SK-N-MC (cell line): Measurements from ENCODE around the gene DGUOK.
A peak's percentile ranks its signal among the peaks of the same experiment; 100 is the strongest.
"Not testable (repeated sequence)": the region's sequence is repeated elsewhere in the genome, so short reads cannot be mapped to it uniquely, and the experiment has no call there.

Experiments
- DNase-seq: peaks from one replicate; pipeline ENCODE4 v3.0.0-alpha.2; 2011; ENCODE audit warnings: low read depth, low spot score
- H3K27ac ChIP-seq: fragments of 200-600 bp; sonication (generic); 2 replicates; pipeline ENCODE4 v1.5.1; 2016; ENCODE audit warnings: mixed run types
- H3K36me3 ChIP-seq: fragments of 200-600 bp; sonication (generic); 2 replicates; pipeline ENCODE4 v1.6.1; 2017; ENCODE audit warnings: antibody characterized with exemption, low read length, mixed read lengths; ENCODE audit not compliant: insufficient read depth
- H3K4me3 ChIP-seq: fragments of 200-600 bp; sonication (generic); 2 replicates; pipeline ENCODE4 v1.5.1; 2016
- H3K9ac ChIP-seq: fragments of 200-600 bp; sonication (generic); 2 replicates; pipeline ENCODE4 v1.8.0; 2017; ENCODE audit warnings: mixed run types, mixed read lengths; ENCODE audit not compliant: insufficient read length
- H3K9me3 ChIP-seq: fragments of 200-600 bp; sonication (generic); 2 replicates; pipeline ENCODE4 v1.6.1; 2017; ENCODE audit warnings: low read depth, mild to moderate bottlenecking, antibody characterized with exemption, low read length, moderate library complexity, mixed read lengths
- EZH2 ChIP-seq: fragments of 200-600 bp; sonication (generic); IDR thresholded peaks from one replicate; pipeline ENCODE4 v1.6.1; 2017; ENCODE audit warnings: antibody characterized with exemption
- FOXP2 ChIP-seq: optimal IDR thresholded peaks from 2 replicates; pipeline ENCODE3; 2011; ENCODE audit warnings: mild to moderate bottlenecking, moderate library complexity; ENCODE audit not compliant: insufficient read depth; ENCODE audit errors: extremely low read length, control extremely low read depth
- POLR2AphosphoS5 ChIP-seq: IDR thresholded peaks from 2 replicates; pipeline ENCODE4 v1.6.1; 2012; ENCODE audit warnings: mild to moderate bottlenecking, low read depth, low read length, borderline replicate concordance

DGUOK gene

DNA sequence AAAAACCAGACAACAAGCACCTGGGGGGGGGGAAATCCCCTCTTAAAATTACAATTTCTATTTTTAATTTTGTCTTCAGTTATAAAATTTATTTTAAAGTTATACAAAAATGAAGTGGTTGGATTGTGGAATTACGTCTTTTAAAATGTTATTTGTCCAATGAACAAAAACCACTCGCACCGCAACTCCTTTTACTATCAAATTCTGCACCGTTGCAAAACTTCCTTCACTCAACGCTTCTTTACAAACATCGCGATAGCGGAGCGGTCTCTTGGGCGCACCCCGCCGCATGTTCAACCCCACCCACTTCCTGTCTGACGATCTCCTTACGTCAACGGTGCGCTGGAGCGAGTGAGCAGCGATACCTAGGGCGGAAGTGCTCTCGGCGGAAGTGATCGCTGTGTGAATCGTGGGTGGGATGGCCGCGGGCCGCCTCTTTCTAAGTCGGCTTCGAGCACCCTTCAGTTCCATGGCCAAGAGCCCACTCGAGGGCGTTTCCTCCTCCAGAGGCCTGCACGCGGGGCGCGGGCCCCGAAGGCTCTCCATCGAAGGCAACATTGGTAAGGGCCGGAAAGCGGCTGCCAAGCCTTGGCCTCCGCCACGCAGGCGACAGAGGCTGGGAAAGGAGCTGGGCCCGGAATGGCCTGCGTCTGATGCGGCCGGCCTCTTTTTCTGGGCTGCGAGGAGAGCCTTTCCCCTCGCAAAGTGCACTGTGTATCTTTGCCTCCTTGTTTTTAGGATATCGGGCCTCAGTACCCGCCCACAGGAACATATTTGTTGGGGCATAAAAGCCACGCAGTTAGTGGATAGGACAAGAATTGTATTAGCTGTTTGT, at the start of gene DGUOK:
Gene DGUOK (plus strand): TSS at position 388 of the 835 bp plus-strand sequence. CDS start 31 bp downstream, at position 419.
- TF ChIP-seq POLR2AphosphoS5 (peak; percentile 96), FOXP2 (peak; percentile 86), EZH2 (no peak)

DNA sequence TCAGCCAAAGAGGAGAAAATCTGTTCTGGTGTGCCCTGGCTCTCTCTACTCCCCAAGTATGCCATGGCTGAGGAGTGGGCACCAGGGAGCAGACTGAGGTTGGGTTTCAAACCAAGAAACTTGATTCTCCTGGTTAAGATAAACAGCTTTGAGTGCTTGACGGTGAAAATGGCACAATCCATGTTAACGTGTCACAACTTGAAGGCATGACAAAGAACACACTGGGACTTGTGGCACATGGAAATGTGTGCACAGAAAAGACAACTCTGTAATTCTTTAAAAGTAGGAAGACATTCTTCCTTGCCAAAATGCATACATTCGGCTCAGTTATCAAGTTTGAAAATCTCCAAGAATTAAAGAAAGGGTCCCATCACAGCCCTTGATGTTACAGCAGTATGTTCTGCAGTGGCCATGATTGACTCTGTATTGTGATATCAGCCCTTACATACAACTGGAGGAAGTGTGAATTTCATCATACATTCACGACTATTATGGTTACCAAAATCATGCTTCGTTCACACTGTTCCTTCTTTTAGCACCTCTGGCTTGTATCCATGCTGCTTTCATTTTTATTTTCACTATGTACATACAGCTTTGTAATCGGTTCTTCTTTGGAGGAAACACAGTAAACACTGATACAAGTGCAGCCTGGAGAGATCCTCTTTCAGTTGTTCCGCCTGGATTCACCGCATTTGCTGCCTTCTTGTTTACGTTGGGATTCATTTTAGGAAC, 49.4 kb upstream of the DGUOK start:
- Histone ChIP-seq H3K4me3 (no peak overlapping the region), H3K36me3 (no peaks in the 10 kb centered on the region), H3K9me3 (no peaks in the 10 kb centered on the region), H3K27ac (no peak overlapping the region), H3K9ac (no peak overlapping the region)
- TF ChIP-seq FOXP2, result no peak
- TF ChIP-seq EZH2, result no peak
- no peak for TF ChIP-seq POLR2AphosphoS5
- DNase-seq, result no peak

More for the DNA sequence above, at the start of gene DGUOK:
- peak; percentile 97 for DNase-seq
- peak within 1 kb of the TSS; percentile 96 for H3K9ac ChIP-seq
- H3K4me3 ChIP-seq, result peak within 1 kb of the TSS; percentile 91
- peaks cover 15% of the 10 kb centered on the region; the same call in 1 of the 2 replicates for H3K36me3 ChIP-seq
- no peaks in the 10 kb centered on the region for H3K9me3 ChIP-seq
- H3K27ac ChIP-seq, result peak within 1 kb of the TSS; percentile 88

DNA sequence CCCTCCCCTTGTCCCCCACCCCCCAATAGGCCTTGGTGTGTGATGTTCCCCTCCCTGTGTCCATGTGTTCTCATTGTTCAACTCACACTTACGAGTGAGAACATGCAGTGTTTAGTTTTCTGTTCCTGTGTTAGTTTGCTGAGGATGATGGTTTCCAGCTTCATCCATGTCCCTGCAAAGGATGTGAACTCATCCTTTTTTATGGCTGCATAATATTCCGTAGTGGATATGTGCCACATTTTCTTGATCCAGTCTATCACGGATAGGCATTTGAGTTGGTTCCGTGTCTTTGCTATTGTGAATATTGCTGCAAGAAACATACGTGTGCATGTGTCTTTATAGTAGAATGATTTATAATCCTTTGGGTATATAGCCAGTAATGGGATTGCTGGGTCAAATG, 48.7 kb upstream of the DGUOK start:
- not testable (repeated sequence) for H3K36me3 ChIP-seq, H3K4me3 ChIP-seq, DNase-seq, H3K27ac ChIP-seq, H3K9me3 ChIP-seq, H3K9ac ChIP-seq

DNA sequence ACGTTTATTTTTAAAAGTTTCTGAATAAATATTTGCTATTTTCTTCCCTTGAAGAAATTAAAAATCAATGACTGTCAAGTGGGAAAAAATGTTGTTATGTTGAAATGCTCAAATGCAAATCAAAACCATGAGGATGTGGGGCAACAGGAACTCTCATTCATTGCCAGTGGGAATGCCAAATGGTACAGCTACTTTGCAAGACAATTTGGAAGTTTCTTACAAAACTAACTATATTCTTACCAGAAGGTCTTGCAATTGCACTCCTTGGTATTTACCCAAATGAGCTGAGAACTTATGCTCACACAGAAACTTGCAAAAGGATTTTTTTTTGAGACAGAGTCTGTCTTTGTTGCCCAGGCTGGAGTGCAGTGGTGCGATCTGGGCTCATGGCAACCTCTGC, 41.3 kb upstream of the DGUOK start:
- Histone ChIP-seq H3K9ac (no peak overlapping the region), H3K36me3 (no peaks in the 10 kb centered on the region), H3K27ac (no peak overlapping the region), H3K9me3 (no peaks in the 10 kb centered on the region), H3K4me3 (no peak overlapping the region)
- TF ChIP-seq FOXP2, result no peak
- TF ChIP-seq POLR2AphosphoS5, result no peak
- no peak for TF ChIP-seq EZH2
- DNase-seq, result no peak

DNA sequence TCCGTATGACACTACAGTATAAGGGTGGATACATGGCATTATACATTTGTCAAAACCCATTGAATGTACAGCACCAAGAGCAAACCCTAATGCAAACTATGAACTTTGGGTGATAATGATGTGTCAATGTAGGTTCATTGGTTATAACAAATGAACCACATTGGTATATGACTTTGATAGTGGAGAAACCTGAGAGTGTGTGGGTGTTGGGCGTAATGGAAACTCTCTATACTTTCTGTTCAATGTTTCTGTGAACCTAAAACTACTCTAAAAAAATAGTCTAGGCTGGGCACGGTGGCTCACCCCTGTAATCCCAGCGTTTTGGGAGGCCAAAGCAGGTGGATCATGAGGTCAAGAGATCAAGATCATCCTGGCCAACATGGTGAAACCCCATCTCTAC, 40.3 kb upstream of the DGUOK start:
- TF ChIP-seq FOXP2 (no peak), EZH2 (no peak), POLR2AphosphoS5 (no peak)

DNA sequence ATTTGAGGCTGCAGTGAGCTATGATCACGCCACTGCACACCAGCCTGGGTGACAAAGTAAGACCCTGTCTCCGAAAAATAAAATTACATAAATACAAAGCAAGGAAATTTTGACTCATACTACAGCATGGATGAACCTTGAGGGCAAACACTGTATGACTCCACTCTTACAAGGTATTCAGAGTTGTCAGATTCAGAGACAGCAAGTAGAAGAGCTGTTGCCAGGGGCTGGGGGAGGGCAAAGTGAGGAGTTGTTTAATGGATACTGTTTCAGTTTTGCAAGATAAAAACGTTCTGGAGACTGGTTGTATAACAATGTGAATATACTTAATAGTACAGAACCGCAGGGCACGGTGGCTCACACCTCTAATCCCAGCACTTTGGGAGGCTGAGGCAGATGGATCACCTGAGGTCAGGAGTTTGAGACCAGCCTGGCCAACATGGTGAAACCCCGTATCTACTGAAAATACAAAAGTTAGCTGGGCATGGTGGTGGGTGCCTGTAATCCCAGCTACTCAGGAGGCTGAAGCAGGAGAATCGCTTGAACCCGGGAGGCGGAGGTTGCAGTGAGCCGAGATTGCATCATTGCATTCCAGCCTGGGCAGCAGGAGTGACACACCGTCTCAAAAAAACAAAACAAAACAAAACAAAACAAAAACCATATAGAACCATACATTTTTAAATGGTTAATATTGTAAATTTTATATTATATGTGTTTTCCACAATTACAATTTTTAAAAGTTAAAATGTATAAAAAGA, 38.9 kb upstream of the DGUOK start:
- H3K27ac ChIP-seq, H3K36me3 ChIP-seq, H3K9ac ChIP-seq, H3K4me3 ChIP-seq, H3K9me3 ChIP-seq, DNase-seq: not testable (repeated sequence)

More for the DNA sequence above, 40.3 kb upstream of the DGUOK start:
- no peak overlapping the region for H3K27ac ChIP-seq
- H3K36me3 ChIP-seq, result no peaks in the 10 kb centered on the region
- H3K4me3 ChIP-seq, result no peak overlapping the region
- no peak overlapping the region for H3K9ac ChIP-seq
- DNase-seq, result no peak
- no peaks in the 10 kb centered on the region for H3K9me3 ChIP-seq

DNA sequence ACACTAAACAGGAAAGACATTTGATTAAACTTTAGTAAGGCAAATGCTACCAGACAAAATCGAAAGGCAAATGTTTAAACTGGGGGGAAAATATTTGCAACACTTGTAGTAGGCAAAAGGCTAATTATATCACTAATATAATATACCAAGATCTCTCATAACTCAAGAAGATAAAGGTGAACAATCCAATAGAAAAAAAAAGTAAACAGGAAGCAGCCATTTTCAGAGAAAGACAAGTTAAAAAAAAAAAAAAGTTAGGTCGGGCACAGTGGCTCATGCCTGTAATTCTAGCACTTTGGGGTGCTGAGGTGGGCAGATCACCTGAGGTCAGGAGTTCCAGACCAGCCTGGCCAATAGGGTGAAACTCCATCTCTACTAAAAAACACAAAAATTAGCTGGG, 38.3 kb upstream of the DGUOK start:
- H3K4me3 ChIP-seq, result no peak overlapping the region
- H3K36me3 ChIP-seq, result no peaks in the 10 kb centered on the region
- no peak overlapping the region for H3K27ac ChIP-seq
- no peak overlapping the region for H3K9ac ChIP-seq
- no peak for DNase-seq
- H3K9me3 ChIP-seq, result no peaks in the 10 kb centered on the region
- TF ChIP-seq FOXP2, result no peak
- TF ChIP-seq POLR2AphosphoS5, result no peak
- TF ChIP-seq EZH2, result no peak

DNA sequence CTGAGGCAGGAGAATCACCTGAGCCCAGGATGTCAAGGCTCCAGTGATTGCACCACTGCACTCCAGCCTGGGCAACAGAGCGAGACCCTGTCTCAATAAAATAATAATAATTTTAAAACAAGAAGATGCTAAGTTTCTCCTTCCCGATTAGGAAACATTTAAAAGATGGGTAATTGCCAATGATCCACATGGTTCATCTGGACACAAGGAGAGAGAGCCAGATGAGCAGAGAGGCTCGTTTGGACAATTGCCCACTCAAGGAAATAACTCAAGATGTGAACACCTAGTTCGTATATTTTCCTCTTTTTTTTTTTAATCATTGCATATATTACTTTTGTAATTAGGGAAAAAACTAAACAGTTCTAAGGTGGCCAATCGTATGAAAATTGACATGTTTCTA, 37.5 kb upstream of the DGUOK start:
- DNase-seq, result no peak
- no peak overlapping the region for H3K9ac ChIP-seq
- no peaks in the 10 kb centered on the region for H3K9me3 ChIP-seq
- no peaks in the 10 kb centered on the region for H3K36me3 ChIP-seq
- H3K27ac ChIP-seq, result no peak overlapping the region
- H3K4me3 ChIP-seq, result no peak overlapping the region
- TF ChIP-seq EZH2 (no peak), POLR2AphosphoS5 (no peak)
